Uterus (tissue), 2 donors: ENCODE measurements around the gene ABCA5.

ENCODE experiments used
- CTCF ChIP-seq, 4 experiments: fragments of 200-600 bp in 2 of 4; fragments of 450-650 bp in 2 of 4; sonication (generic) in 2 of 4; IDR thresholded peaks; one replicate each; pipeline ENCODE4 v1.5.1; 2016 to 2019; ENCODE audit warnings: antibody characterized with exemption in 4 of 4, mild to moderate bottlenecking in 2 of 4, moderate library complexity in 1 of 4
- POLR2A ChIP-seq, 2 donors: fragments of 450-650 bp; IDR thresholded peaks; one replicate each; pipeline ENCODE4 v1.6.1; 2016; ENCODE audit warnings: antibody characterized with exemption in 2 of 2, mild to moderate bottlenecking in 1 of 2, moderate library complexity in 1 of 2

DNA sequence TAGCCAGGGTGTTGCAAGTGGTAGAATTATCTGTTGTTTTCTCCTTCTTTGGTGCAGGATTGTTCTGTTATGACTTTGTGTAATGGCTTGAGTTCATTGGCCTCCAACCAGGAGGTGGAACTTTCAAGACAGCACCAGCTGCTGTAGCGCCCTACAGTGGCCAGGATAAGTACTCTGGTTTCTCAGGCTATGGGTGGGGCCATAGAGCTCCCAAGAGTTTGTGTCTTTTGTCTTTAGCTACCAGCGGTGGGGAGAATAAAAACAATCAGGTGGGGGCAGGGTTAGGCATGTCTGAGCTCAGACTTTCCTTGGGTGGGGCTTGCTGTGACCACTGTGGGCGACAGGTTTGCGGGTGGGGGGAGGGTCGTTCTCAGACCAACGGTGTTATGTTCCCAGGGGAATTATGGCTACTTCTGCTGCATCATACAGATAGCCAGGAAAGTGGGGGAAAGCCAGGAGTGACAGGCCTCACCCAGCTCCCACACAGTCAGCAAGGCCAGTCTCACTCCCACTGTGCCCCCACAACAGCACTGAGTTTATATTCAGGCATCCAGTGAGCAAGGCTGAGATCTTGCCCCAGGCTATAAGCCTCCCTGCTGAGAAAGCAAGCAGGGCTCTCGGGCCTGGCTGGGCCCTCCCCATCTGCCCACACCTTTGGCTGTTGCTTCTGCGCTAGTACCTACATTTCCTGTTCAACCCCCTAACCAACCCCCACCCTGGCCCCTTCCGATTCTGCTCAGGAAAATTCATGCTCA lies 113.7 kb downstream of the ABCA5 start:
- TF ChIP-seq CTCF (IDR thresholded peaks at IDR 0.05) (no peak), POLR2A (IDR thresholded peaks at IDR 0.05) (no peak)
